Measurements from ENCODE around the gene AAMP. TPM values are rescaled to one million over a fixed set of nuclear protein-coding genes. Genes with fewer than 3 reads are reported as not detected.

AAMP gene
- total RNA-seq, 1 experiment from 2014 or later, result 139 TPM

GRCh38 chr2:218261423-218262236 lies 8.3 kb downstream of the AAMP start:
- DNase-seq, result peak; percentile 54
- peaks cover 13% of the 10 kb centered on the region for H3K36me3 ChIP-seq (replicated peaks; ENCODE audit: control insufficient read depth, insufficient read depth, low read length)
- H3K27me3 ChIP-seq (ENCODE audit: control insufficient read depth, insufficient read depth, low read length), result no peaks in the 10 kb centered on the region
- no peak overlapping the region for H3K4me3 ChIP-seq (ENCODE audit: insufficient read depth, low read depth, low read length)

DNA sequence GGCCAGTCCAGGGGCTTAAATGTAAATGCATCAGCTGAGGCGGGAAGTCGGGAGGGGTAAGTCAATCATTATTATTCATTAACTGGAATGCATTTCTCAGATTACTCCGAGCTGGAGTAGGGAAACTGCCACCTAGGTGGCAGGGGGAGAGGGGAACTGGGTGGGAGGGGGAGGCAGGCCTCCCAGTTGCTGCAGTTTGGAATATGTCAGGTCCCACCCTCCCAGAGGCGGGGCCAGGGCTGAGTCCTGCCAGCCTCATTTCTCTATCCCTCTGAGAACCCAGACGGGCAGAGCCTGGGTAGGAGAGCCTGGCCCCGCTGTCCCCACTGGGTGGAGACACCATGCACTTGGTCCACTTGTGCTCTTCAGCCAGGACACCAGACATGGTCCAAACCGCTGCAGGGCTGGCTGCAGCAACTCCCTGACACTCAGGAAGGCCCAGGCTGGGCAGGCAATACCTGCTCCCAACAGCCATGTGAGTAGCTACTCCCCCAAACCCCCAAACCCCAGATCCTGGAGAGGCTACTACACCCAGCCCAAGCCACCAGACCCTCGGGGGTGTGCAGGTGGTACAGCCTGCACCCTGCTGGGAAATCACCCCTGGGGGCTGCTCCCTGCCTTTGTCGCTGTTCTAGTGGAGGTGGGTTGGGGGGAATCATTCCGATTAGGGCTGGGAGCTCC lies 9.1 kb downstream of the AAMP start, which contains the start of gene GPBAR1:
Gene GPBAR1 (plus strand): TSS at position 274 of the 681 bp plus-strand sequence. CDS start 1,710 bp downstream, outside the sequence.
- no peak within 1 kb of the TSS for H3K4me3 ChIP-seq (ENCODE audit: insufficient read depth, low read depth, low read length)
- DNase-seq, result peak; percentile 88
- H3K27me3 ChIP-seq (ENCODE audit: control insufficient read depth, insufficient read depth, low read length), result no peaks in the 10 kb centered on the region
- H3K36me3 ChIP-seq (replicated peaks; ENCODE audit: control insufficient read depth, insufficient read depth, low read length), result peaks cover 9% of the 10 kb centered on the region

- H3K4me3 ChIP-seq (ENCODE audit: insufficient read depth, low read depth, low read length), result no peak overlapping the region
- H3K36me3 ChIP-seq (replicated peaks; ENCODE audit: control insufficient read depth, insufficient read depth, low read length), result peaks cover 7% of the 10 kb centered on the region
- DNase-seq, result no peak
- no peaks in the 10 kb centered on the region for H3K27me3 ChIP-seq (ENCODE audit: control insufficient read depth, insufficient read depth, low read length)
Measured at GRCh38 chr2:218260166-218260565, 9.8 kb downstream of the AAMP start.

GRCh38 chr2:218259099-218259961 lies 10.6 kb downstream of the AAMP start:
- Histone ChIP-seq H3K4me3 (ENCODE audit: insufficient read depth, low read depth, low read length) (no peak overlapping the region), H3K27me3 (ENCODE audit: control insufficient read depth, insufficient read depth, low read length) (no peaks in the 10 kb centered on the region), H3K36me3 (replicated peaks; ENCODE audit: control insufficient read depth, insufficient read depth, low read length) (peaks cover 5% of the 10 kb centered on the region)
- peak; percentile 26 for DNase-seq

- peaks cover 17% of the 10 kb centered on the region for H3K36me3 ChIP-seq (replicated peaks; ENCODE audit: control insufficient read depth, insufficient read depth, low read length)
- no peaks in the 10 kb centered on the region for H3K27me3 ChIP-seq (ENCODE audit: control insufficient read depth, insufficient read depth, low read length)
- no peak overlapping the region for H3K4me3 ChIP-seq (ENCODE audit: insufficient read depth, low read depth, low read length)
- DNase-seq, result peak; percentile 86
Measured at GRCh38 chr2:218257390-218257981, 12.5 kb downstream of the AAMP start.

DNA sequence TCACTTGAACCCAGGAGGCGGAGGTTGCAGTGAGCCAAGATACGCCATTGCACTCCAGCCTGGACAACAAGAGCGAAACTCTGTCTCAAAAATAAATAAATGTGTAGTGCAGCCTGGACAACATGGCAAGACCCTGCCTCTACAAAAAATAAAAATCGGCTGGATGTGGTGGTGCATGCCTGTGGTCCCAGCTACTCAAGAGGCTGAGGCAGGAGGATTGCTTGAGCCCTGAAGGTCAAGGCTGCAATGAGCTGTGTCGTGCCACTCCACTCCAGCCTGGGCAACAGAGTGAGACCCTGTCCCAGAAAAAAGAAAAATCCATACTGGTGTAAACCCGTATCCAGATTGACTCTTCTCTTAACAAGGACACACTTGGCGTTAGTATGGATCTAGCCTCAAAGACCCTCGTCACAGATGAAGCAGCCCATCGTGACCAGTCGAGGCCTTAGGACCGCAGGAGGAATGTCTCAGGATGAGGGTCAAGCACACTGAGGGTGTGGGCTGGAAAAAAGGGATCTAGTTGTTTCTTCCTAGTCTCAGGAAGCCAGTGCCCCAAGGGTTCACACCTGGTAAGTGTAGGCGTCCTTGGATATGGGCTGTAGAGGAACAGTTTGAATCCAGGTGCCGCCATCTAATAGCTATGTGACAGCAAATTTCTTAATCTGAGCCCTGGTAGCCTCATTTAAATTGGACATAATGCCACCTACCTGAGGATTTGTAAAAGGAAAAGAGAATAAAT lies 13.2 kb downstream of the AAMP start:
- DNase-seq, result peak; percentile 17

DNA sequence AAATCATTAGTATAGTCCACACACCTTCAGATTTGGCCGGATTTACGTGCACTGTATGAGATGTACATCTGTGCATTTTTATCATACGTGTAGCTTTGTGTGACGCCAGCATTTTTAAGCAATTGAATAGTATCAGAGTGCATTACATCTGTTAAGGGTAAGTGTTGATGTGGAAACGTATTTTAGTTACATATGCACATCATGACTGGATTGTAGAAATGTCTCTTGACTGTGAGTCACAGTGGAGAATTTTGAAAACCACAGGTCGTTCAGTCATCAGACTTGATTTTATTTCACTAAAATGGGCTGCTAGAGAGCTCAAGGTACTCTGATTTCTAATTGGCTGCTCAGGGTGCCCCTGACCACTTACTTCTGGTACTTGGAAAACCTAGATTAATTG lies 14.5 kb downstream of the AAMP start:
- no peaks in the 10 kb centered on the region for H3K27me3 ChIP-seq (ENCODE audit: control insufficient read depth, insufficient read depth, low read length)
- DNase-seq, result no peak
- H3K36me3 ChIP-seq (replicated peaks; ENCODE audit: control insufficient read depth, insufficient read depth, low read length), result peaks cover 28% of the 10 kb centered on the region
- H3K4me3 ChIP-seq (ENCODE audit: insufficient read depth, low read depth, low read length), result no peak overlapping the region

More for the DNA sequence above, 13.2 kb downstream of the AAMP start:
- no peak overlapping the region for H3K4me3 ChIP-seq (ENCODE audit: insufficient read depth, low read depth, low read length)
- peaks cover 21% of the 10 kb centered on the region for H3K36me3 ChIP-seq (replicated peaks; ENCODE audit: control insufficient read depth, insufficient read depth, low read length)
- no peaks in the 10 kb centered on the region for H3K27me3 ChIP-seq (ENCODE audit: control insufficient read depth, insufficient read depth, low read length)

- Histone ChIP-seq H3K4me3 (ENCODE audit: insufficient read depth, low read depth, low read length) (no peak overlapping the region), H3K27me3 (ENCODE audit: control insufficient read depth, insufficient read depth, low read length) (no peaks in the 10 kb centered on the region), H3K36me3 (replicated peaks; ENCODE audit: control insufficient read depth, insufficient read depth, low read length) (peaks cover 43% of the 10 kb centered on the region)
- DNase-seq, result no peak
Measured at GRCh38 chr2:218253232-218253625, 16.7 kb downstream of the AAMP start.

DNA sequence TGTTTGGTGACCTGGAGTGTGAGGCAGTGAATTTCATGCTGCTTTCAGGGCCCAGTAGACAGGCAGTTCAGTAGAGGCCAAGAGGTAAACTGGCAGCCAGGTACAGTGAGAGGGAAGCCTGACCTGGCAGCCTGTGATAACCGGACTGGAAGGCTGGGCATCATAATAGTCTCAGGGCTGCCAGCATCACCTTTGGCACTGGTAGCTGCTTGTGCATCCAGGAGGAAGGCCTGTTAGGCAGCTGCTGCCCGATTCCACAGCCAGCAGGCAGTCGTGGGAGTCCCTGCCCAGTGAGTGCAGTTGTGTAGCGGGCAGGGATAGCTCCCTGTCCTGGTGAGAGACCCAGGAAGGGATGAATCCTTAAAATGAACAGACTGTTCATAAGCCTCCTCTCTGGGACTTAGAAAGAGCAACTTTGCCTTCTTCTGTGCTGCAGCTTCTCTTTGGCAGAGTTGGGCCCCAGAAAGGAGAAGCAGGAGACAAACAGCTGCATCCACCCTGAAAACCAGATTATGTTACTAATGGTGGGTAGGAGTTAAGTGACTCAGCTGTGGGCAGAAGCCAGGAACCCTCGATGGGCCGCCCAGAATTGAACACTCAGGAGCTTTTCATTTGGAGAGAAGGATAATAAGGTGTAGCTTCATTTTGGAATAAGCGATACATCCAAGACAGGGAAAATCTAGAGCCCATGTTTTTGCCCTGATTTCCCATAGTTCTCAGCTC lies 17.3 kb downstream of the AAMP start:
- Histone ChIP-seq H3K27me3 (ENCODE audit: control insufficient read depth, insufficient read depth, low read length) (no peaks in the 10 kb centered on the region), H3K36me3 (replicated peaks; ENCODE audit: control insufficient read depth, insufficient read depth, low read length) (peaks cover 47% of the 10 kb centered on the region), H3K4me3 (ENCODE audit: insufficient read depth, low read depth, low read length) (no peak overlapping the region)
- no peak for DNase-seq

DNA sequence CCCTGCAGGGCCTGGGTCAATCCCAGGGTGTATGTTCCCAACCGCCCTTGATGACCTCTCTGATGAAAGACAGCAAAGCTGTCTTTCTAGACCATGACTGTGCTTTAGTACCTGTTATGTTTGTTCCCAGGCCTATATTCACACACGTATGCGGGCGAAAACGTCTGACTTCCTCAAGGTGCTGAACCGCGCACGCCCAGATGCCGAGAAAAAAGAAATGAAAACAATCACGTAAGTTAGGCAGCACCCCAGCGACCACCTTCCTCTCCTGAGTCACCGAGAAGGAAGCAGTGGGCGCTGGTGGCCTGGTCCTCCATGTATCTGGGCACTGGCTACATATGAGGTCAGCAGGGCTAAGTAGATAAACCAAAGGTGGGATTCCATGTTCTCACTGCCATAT lies 20.2 kb downstream of the AAMP start:
- no peak for DNase-seq
- no peaks in the 10 kb centered on the region for H3K27me3 ChIP-seq (ENCODE audit: control insufficient read depth, insufficient read depth, low read length)
- H3K4me3 ChIP-seq (ENCODE audit: insufficient read depth, low read depth, low read length), result no peak overlapping the region
- H3K36me3 ChIP-seq (replicated peaks; ENCODE audit: control insufficient read depth, insufficient read depth, low read length), result peaks cover 68% of the 10 kb centered on the region

DNA sequence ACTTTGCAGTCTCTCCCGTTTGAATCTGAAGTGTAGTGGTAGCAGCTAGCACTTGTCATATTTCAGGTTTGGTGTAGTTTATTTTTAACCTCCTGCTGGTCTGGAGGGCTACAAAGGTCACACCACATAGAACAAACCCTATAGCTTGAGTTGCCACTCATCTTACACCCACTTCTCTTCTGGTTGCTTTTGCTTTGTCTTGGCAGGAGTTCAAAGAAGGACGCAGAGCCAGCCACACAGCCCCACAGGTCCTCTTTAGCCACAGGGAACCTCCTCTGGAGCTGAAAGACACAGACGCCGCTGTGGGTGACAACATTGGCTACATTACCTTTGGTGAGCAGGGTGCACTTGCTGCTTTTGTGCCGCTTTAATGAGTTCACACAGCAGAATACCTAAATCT lies 24.7 kb downstream of the AAMP start:
- Histone ChIP-seq H3K4me3 (ENCODE audit: insufficient read depth, low read depth, low read length) (no peak overlapping the region), H3K36me3 (replicated peaks; ENCODE audit: control insufficient read depth, insufficient read depth, low read length) (peaks cover 58% of the 10 kb centered on the region), H3K27me3 (ENCODE audit: control insufficient read depth, insufficient read depth, low read length) (no peaks in the 10 kb centered on the region)
- no peak for DNase-seq

DNA sequence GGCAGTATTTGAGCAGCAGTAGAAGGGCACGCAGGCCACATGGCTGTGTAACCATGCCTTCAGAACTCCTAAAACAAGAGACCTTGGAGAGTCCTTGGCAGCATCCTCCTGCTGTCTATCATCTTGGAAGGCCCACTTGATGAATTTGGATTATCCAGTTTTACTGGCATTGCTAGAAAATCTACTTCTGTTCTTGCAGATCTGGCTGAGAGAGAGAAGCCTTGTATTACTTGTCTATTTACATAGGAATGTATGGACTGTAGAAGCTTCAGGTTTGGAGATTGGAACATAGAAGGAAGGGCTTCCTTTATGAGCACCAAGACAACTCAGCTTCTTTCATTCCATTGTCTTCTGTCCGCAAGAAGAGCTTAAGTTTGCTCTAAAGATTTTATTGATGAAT lies 25.3 kb downstream of the AAMP start:
- peaks cover 57% of the 10 kb centered on the region for H3K36me3 ChIP-seq (replicated peaks; ENCODE audit: control insufficient read depth, insufficient read depth, low read length)
- no peak for DNase-seq
- H3K4me3 ChIP-seq (ENCODE audit: insufficient read depth, low read depth, low read length), result no peak overlapping the region
- no peaks in the 10 kb centered on the region for H3K27me3 ChIP-seq (ENCODE audit: control insufficient read depth, insufficient read depth, low read length)

DNA sequence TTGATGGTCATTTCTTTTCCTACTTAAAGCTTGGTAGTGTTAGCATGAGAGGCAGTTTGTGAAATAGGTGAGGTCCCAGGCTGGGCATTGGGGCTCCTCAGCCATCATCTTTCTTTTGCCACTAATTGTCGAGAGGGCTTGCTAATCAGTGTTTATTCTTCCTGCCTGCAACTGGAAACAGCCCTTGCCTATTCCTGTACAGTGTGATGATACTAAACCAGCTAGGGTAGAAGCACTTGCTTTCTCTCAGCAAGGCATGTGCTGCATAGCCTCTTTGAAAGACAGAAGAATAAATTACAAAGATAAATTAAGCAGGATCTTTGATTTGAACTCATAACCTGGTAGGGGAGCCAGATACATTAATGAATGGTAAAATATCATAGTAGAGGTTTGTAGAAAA lies 25.7 kb downstream of the AAMP start:
- Histone ChIP-seq H3K36me3 (replicated peaks; ENCODE audit: control insufficient read depth, insufficient read depth, low read length) (peaks cover 56% of the 10 kb centered on the region), H3K4me3 (ENCODE audit: insufficient read depth, low read depth, low read length) (no peak overlapping the region)

More for the DNA sequence above, 25.7 kb downstream of the AAMP start:
- H3K27me3 ChIP-seq (ENCODE audit: control insufficient read depth, insufficient read depth, low read length), result no peaks in the 10 kb centered on the region
- no peak for DNase-seq

Data from H7 (cell line).